Measurements from ENCODE around the gene UBXN7. TPM values are rescaled to one million over a fixed set of nuclear protein-coding genes. Genes with fewer than 3 reads are reported as not detected.

Gene UBXN7
- total and polyA plus RNA-seq, 2 of the 13 experiments (the other 11 are each of a cell fraction or from before 2014, with no cell fraction given), result 12.5 to 15.9 TPM

- no peak for TF ChIP-seq ZNF136 (CRISPR knock-in tag; IDR thresholded peaks at IDR 0.05; ENCODE audit: low read depth)
- TF ChIP-seq ZNF3 (CRISPR knock-in tag; IDR thresholded peaks at IDR 0.05), result no peak
- TF ChIP-seq YY1 (IDR thresholded peaks at IDR 0.05; ENCODE audit: insufficient read depth, insufficient replicate concordance, low read depth, low read length), result peak; percentile 34
- TF ChIP-seq HNRNPUL1 (IDR thresholded peaks at IDR 0.05; ENCODE audit: low read depth, low read length), result no peak
- TF ChIP-seq AFF4 (CRISPR knock-in tag; IDR thresholded peaks at IDR 0.05), result no peak
- no peak for TF ChIP-seq ZBTB46 (CRISPR knock-in tag; IDR thresholded peaks at IDR 0.05; ENCODE audit: borderline replicate concordance)
- TF ChIP-seq ZBTB3 (CRISPR knock-in tag; IDR thresholded peaks at IDR 0.05; ENCODE audit: borderline replicate concordance, low read depth), result 0 out of 2 replicates have a peak, but pooled peaks have one; percentile 25
- no peak for TF ChIP-seq NFE2 (CRISPR knock-in tag; IDR thresholded peaks at IDR 0.05)
- TF ChIP-seq MATR3 (CRISPR knock-in tag; IDR thresholded peaks at IDR 0.05), result no peak
- no peak for TF ChIP-seq SRF (IDR thresholded peaks at IDR 0.05; ENCODE audit: low read depth, low read length)
- TF ChIP-seq RBAK (CRISPR knock-in tag; IDR thresholded peaks at IDR 0.05), result no peak
- TF ChIP-seq DNMT1 (CRISPR knock-in tag; IDR thresholded peaks at IDR 0.05), result 0 out of 2 replicates have a peak, but pooled peaks have one; percentile 43
- TF ChIP-seq TBP (CRISPR knock-in tag; IDR thresholded peaks at IDR 0.05), result no peak
- no peak for TF ChIP-seq ZNF138 (CRISPR knock-in tag; IDR thresholded peaks at IDR 0.05; ENCODE audit: low read depth)
- peak; percentile 61 for TF ChIP-seq ZNF781 (CRISPR knock-in tag; IDR thresholded peaks at IDR 0.05; ENCODE audit: borderline replicate concordance, not compliant biosample characterization)
- TF ChIP-seq SP1 (IDR thresholded peaks at IDR 0.05), result no peak
- TF ChIP-seq SP1 (CRISPR knock-in tag; IDR thresholded peaks at IDR 0.05), result no peak
- TF ChIP-seq, protein P1, sequence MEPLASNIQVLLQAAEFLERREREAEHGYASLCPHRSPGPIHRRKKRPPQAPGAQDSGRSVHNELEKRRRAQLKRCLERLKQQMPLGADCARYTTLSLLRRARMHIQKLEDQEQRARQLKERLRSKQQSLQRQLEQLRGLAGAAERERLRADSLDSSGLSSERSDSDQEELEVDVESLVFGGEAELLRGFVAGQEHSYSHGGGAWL (CRISPR knock-in tag; IDR thresholded peaks at IDR 0.05), result peak; percentile 71; the same call in 1 of the 2 replicates
- TF ChIP-seq ARID5B (CRISPR knock-in tag; IDR thresholded peaks at IDR 0.05), result 0 out of 2 replicates have a peak, but pooled peaks have one; percentile 3
These were observed 114.3 kb downstream of the UBXN7 start, which contains the start of gene DYNLT2B (continued) for GRCh38 chr3:196317687-196318467.
